HCT116 (cell line): ENCODE results near the gene TMTC2.

Experiments
- EZH2 ChIP-seq: fragments of 200-600 bp; sonication (generic); IDR thresholded peaks from 2 replicates; pipeline ENCODE4 v1.6.1; 2017; ENCODE audit warnings: antibody characterized with exemption, mixed run types
- JUND ChIP-seq: IDR thresholded peaks from 2 replicates; pipeline ENCODE4 v1.6.1; 2012
- POLR2A ChIP-seq: IDR thresholded peaks from 2 replicates; pipeline ENCODE4 v1.7.0; 2011; ENCODE audit warnings: borderline replicate concordance; ENCODE audit not compliant: insufficient read depth, insufficient read length; ENCODE audit errors: extremely low read depth
- POLR2AphosphoS5 ChIP-seq: IDR thresholded peaks from 2 replicates; pipeline ENCODE4 v1.6.1; 2011; ENCODE audit warnings: mild to moderate bottlenecking, low read depth, low read length, moderate library complexity
- RAD21 ChIP-seq: IDR thresholded peaks from 2 replicates; pipeline ENCODE4 v1.6.1; 2012; ENCODE audit warnings: low read depth, mild to moderate bottlenecking
- REST ChIP-seq: IDR thresholded peaks from 2 replicates; pipeline ENCODE4 v1.6.1; 2012; ENCODE audit warnings: low read depth
- SRF ChIP-seq: IDR thresholded peaks from 2 replicates; pipeline ENCODE4 v1.6.1; 2012; ENCODE audit warnings: low read depth
- YY1 ChIP-seq: IDR thresholded peaks from 2 replicates; pipeline ENCODE4 v1.6.1; 2011; ENCODE audit warnings: low read length, low read depth, moderate library complexity, mild to moderate bottlenecking; ENCODE audit not compliant: insufficient replicate concordance; ENCODE audit errors: extremely low read depth
- ZBTB33 ChIP-seq: IDR thresholded peaks from 2 replicates; pipeline ENCODE4 v1.6.1; 2011; ENCODE audit warnings: mild to moderate bottlenecking, low read length, moderate library complexity; ENCODE audit not compliant: insufficient replicate concordance; ENCODE audit errors: extremely low read depth
- TF ChIP-seq, protein P1 (sequence below), 3 experiments: fragments of 200-600 bp in 1 of 3; sonication (generic) in 1 of 3; IDR thresholded peaks in 2 of 3; conservative IDR thresholded peaks in 1 of 3; 2 replicates each; pipeline ENCODE4 v1.5.1; 2012 to 2017; ENCODE audit warnings: low read depth in 2 of 3, low read length in 2 of 3, antibody characterized with exemption in 1 of 3, borderline replicate concordance in 1 of 3, control low read depth in 1 of 3, mild to moderate bottlenecking in 1 of 3, mixed read lengths in 1 of 3, mixed run types in 1 of 3, moderate library complexity in 1 of 3; ENCODE audit not compliant: insufficient read depth in 1 of 3
- TF ChIP-seq, protein P2 (sequence below): IDR thresholded peaks from 2 replicates; pipeline ENCODE4 v1.6.1; 2012
- TF ChIP-seq, protein P3 (sequence below): IDR thresholded peaks from 2 replicates; pipeline ENCODE4 v1.6.1; 2012

DNA sequence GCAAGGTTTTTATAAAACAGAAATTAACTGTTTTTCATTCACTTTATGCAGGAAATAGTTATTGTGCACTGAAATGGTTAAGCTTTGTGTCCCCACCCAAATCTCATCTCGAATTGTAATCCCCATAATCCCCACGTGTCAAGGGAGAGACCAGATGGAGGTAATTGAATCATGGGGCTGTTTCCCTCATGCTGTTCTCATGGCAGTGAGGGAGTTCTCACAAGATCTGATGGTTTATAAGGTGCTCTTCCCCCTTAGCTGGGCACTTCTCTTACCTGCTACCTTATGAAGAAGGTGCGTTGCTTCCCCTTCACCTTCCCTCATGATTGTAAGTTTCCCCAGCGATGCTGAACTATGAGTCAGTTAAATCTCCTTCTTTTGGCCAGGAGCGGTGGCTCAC lies 123.9 kb downstream of the TMTC2 start:
- TF ChIP-seq, protein P1, sequence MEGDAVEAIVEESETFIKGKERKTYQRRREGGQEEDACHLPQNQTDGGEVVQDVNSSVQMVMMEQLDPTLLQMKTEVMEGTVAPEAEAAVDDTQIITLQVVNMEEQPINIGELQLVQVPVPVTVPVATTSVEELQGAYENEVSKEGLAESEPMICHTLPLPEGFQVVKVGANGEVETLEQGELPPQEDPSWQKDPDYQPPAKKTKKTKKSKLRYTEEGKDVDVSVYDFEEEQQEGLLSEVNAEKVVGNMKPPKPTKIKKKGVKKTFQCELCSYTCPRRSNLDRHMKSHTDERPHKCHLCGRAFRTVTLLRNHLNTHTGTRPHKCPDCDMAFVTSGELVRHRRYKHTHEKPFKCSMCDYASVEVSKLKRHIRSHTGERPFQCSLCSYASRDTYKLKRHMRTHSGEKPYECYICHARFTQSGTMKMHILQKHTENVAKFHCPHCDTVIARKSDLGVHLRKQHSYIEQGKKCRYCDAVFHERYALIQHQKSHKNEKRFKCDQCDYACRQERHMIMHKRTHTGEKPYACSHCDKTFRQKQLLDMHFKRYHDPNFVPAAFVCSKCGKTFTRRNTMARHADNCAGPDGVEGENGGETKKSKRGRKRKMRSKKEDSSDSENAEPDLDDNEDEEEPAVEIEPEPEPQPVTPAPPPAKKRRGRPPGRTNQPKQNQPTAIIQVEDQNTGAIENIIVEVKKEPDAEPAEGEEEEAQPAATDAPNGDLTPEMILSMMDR (IDR thresholded peaks at IDR 0.05 in 2 of 3, conservative IDR thresholded peaks at IDR 0.05 in 1 of 3; ENCODE audit: borderline replicate concordance in 1 of 3, insufficient read depth in 1 of 3, low read depth in 2 of 3, low read length in 2 of 3): no peak
- TF ChIP-seq, protein P2, sequence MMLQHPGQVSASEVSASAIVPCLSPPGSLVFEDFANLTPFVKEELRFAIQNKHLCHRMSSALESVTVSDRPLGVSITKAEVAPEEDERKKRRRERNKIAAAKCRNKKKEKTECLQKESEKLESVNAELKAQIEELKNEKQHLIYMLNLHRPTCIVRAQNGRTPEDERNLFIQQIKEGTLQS: no peak
- TF ChIP-seq JUND: no peak
- TF ChIP-seq, protein P3, sequence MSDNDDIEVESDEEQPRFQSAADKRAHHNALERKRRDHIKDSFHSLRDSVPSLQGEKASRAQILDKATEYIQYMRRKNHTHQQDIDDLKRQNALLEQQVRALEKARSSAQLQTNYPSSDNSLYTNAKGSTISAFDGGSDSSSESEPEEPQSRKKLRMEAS: no peak
- TF ChIP-seq EZH2: no peak
- TF ChIP-seq ZBTB33: no peak
- TF ChIP-seq POLR2AphosphoS5: no peak
- no peak for TF ChIP-seq POLR2A
- no peak for TF ChIP-seq YY1
- TF ChIP-seq REST: no peak
- TF ChIP-seq SRF: no peak
- TF ChIP-seq RAD21: no peak
